NB4 (cell line): ENCODE results near the gene DRAXIN.
A peak's percentile ranks its signal among the peaks of the same experiment; 100 is the strongest.

ENCODE experiments used
- DNase-seq: peaks from one replicate; pipeline ENCODE4 v3.0.0; 2010; ENCODE audit warnings: low read depth
- H3K4me3 ChIP-seq: one replicate; pipeline ENCODE4 v1.5.1; 2011; ENCODE audit warnings: mild to moderate bottlenecking, low read depth, low read length, moderate library complexity
- MYC ChIP-seq: IDR thresholded peaks from 2 replicates; pipeline ENCODE4 v1.6.1; 2011; ENCODE audit warnings: low read depth, low read length
- POLR2A ChIP-seq: IDR thresholded peaks from 2 replicates; pipeline ENCODE4 v1.6.1; 2011; ENCODE audit warnings: mild to moderate bottlenecking; ENCODE audit not compliant: insufficient read length; ENCODE audit errors: extremely low read depth
- TF ChIP-seq, protein P1 (sequence below): IDR thresholded peaks from 2 replicates; pipeline ENCODE4 v1.6.1; 2011; ENCODE audit warnings: low read depth, low read length
- TF ChIP-seq, protein P2 (sequence below): IDR thresholded peaks from one replicate; pipeline ENCODE4 v1.5.1; 2012; ENCODE audit warnings: low read depth, low read length

DRAXIN gene

DNA sequence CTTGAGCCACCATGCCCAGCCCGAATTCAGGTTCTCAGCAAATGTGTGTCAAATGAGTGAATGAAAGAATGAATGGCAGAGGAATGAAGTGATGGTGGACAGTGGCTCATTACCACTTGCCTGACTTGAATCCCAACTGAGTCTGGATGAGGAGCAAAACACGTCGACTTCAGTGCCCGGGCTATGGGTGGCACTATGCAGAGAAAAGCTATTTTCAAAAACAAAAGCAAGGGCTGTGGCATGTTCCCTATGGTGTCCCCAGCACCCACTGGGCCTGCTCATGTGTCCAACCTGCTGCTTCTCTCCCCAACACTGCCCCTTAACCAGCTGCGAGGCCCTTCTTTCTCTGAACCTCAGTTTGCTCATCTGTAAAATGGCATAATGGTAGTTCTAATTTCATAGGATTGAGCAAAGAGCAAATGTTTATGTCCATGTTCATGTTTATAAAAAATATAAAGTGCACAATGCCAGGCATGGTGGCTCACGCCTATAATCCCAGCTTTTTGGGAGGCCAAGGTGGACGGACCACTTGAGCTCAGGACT lies 6.2 kb upstream of the DRAXIN start:
- no peak for DNase-seq
- H3K4me3 ChIP-seq: no peak overlapping the region
- TF ChIP-seq, protein P1, sequence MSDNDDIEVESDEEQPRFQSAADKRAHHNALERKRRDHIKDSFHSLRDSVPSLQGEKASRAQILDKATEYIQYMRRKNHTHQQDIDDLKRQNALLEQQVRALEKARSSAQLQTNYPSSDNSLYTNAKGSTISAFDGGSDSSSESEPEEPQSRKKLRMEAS: no peak
- TF ChIP-seq POLR2A: no peak
- no peak for TF ChIP-seq MYC
- TF ChIP-seq, protein P2, sequence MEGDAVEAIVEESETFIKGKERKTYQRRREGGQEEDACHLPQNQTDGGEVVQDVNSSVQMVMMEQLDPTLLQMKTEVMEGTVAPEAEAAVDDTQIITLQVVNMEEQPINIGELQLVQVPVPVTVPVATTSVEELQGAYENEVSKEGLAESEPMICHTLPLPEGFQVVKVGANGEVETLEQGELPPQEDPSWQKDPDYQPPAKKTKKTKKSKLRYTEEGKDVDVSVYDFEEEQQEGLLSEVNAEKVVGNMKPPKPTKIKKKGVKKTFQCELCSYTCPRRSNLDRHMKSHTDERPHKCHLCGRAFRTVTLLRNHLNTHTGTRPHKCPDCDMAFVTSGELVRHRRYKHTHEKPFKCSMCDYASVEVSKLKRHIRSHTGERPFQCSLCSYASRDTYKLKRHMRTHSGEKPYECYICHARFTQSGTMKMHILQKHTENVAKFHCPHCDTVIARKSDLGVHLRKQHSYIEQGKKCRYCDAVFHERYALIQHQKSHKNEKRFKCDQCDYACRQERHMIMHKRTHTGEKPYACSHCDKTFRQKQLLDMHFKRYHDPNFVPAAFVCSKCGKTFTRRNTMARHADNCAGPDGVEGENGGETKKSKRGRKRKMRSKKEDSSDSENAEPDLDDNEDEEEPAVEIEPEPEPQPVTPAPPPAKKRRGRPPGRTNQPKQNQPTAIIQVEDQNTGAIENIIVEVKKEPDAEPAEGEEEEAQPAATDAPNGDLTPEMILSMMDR: no peak

DNA sequence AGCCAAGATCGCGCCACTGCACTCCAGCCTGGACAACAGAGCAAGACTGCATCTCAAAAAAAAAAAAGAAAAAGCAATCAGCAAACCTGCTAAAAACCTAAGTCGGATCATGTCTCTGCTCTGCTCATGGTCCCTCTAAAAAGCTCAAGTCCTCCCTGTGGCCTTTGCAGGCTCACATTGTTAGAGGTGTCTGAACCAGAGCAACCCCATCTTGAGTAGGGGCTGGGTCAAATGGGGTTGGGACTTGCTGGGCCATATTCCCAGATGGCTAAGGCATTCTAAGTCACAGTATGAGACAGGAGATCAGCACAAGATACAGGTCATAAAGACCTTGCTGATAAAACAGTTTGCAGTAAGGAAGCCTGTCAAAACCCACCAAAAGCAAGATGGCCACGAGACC lies 3.0 kb upstream of the DRAXIN start:
- DNase-seq: no peak
- H3K4me3 ChIP-seq: no peak overlapping the region
- TF ChIP-seq, protein P1: no peak
- TF ChIP-seq MYC (no peak), POLR2A (no peak)
- TF ChIP-seq, protein P2: no peak

DNA sequence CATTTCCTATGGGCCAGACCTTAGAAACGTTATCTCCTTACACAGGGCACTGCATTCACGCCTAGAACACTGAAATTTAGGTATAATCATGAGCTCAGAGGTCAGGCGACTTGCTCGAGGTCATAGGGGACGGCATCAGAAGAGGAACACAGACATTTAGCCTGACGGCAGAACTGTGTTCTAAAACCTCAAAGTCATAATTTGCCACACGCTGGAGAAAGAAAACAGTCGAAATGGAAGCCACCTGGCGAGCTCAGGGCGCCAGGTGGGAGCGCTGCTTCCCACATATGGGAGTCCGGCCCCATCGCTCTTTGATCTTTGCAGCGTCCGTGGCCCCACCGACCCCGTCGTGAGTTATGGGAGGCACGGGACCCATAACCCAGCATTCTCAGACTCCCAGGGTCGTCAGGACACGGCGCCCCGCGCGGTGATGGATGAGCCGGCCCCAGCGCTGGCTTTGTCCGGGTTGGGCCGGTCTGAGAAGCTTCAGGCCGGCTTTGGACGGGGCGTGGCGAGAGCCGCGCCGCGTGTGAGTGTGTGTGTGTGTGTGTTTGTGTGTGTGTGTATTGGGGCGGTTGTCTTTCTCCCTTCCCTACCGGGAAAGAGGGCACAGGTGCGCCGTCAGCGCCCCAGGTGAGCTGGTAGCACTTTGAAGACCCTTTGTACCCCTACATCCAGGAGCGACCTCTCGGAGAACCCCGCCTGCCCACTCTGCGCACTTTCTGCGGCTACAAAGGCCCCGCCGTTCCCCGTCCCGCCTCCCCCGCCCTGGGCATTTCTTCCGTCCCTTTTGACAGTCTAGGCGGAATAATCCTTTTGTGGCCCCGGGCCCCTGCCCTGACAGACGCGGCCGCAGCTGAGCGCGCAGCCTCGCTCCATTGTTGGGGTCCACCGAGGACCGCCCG lies 861 bp upstream of the DRAXIN start:
- no peak for DNase-seq
- no peak overlapping the region for H3K4me3 ChIP-seq
- TF ChIP-seq POLR2A: no peak
- TF ChIP-seq MYC: no peak
- TF ChIP-seq, protein P2: no peak
- TF ChIP-seq, protein P1: no peak

DNA sequence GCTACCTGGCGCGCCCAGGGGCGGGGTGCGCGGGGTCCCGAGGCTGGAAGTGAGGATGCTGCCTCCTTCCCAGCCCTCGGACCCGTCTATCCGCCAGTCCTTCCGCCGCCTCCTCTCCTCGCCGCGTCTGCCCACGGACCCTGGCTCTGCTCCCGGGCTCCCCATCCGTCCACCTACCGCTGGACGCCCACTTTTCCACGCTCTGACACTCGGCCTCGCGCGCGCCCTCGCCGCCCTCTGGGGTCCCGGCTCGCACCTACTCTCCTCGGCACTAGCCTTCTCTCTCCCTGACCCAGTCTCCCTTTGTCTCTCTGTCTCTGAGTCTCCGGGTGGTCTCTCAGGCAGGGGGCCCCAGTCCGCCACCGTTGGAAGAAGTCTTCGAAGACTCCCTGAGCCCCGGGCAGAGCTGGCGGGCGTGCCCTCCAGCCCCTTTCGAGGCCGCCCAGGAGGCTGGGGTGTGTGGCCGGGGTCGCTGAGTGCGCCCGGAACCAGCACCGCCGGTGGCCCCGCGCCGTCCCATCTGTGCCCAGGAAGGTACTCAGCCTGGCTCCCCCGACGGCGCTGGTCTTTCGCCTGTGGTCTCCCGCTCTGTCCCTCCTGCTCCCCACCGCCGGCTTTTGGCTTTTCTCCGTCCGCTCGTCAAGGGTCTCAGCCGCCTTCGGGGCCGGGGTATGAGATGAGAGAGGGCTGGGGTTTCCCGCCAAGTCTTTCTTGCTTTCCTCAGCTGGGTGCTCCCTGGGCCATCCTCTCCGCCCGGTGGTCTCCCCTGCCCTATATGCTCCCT lies 610 bp downstream of the DRAXIN start:
- TF ChIP-seq, protein P2: no peak
- no peak for TF ChIP-seq MYC
- TF ChIP-seq POLR2A: no peak
- TF ChIP-seq, protein P1: no peak
- H3K4me3 ChIP-seq: no peak overlapping the region
- no peak for DNase-seq

DNA sequence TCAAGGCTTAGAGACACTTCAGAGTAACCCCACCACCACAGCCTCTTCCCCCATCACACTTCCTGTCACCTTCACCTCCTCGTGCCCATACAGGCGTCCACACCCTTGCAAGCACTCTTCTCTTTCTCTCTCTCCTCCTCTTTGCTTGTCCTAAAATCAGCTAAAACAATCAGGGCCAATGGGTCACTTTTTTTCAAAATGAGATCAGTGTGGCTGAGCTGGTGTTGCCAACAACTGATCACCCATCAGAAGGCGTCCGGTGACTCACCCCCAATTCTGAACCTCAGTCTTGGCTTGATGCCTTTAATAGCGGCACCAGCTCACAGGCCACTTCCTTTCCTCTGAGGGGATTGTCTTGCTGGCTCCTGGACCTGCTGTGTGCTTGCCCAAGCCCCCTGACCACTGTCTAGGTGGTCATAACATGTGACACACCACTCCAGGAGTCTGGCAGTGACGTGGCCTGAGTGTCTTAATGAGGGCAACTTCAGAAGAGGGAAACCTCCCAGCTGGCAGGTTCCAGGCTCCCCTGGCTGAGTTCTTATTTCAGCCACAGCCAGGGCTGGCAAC lies 1.6 kb downstream of the DRAXIN start:
- peak; percentile 88 for DNase-seq
- TF ChIP-seq MYC (peak; percentile 59; the same call in 1 of the 2 replicates), POLR2A (no peak)
- TF ChIP-seq, protein P1: peak; percentile 80
- no peak overlapping the region for H3K4me3 ChIP-seq
